Activated T-helper 1 cell treated with anti-CD3 and anti-CD28 coated beads, Interleukin-12 subunit alpha, Interleukin-12 subunit beta, Interleukin-2, Interleukin-4 antibody, amounts not matched to agents 30 ng/mL and 10 ng/mL and 1 ng/mL, durations not matched to agents 14 hours and 24 hours and 36 hours (primary cell): ENCODE results near the gene NIM1K. TPM values are rescaled to one million over a fixed set of nuclear protein-coding genes. Genes with fewer than 3 reads are reported as not detected.
"Not testable (repeated sequence)": the region's sequence is repeated elsewhere in the genome, so short reads cannot be mapped to it uniquely, and the experiment has no call there.

Experiments
- DNase-seq: peaks from one replicate; pipeline ENCODE4 v3.0.0; 2021; ENCODE audit warnings: low spot score
- H3K27ac Mint-ChIP-seq: one replicate; pipeline ENCODE4 v1.8.0; 2021; ENCODE audit warnings: mild to moderate bottlenecking, mixed read lengths
- H3K27me3 Mint-ChIP-seq: one replicate; pipeline ENCODE4 v1.8.0; 2022; ENCODE audit warnings: mild to moderate bottlenecking, moderate library complexity, mixed read lengths; ENCODE audit not compliant: insufficient read depth
- H3K36me3 Mint-ChIP-seq: one replicate; pipeline ENCODE4 v1.8.0; 2021; ENCODE audit warnings: low read depth, mixed read lengths
- H3K4me1 Mint-ChIP-seq: one replicate; pipeline ENCODE4 v1.8.0; 2021; ENCODE audit warnings: low read depth, mixed read lengths
- H3K4me3 Mint-ChIP-seq: one replicate; pipeline ENCODE4 v1.8.0; 2021; ENCODE audit warnings: mild to moderate bottlenecking, moderate library complexity, mixed read lengths
- H3K9me3 Mint-ChIP-seq: one replicate; pipeline ENCODE4 v1.8.0; 2021; ENCODE audit warnings: mixed read lengths
- intact Hi-C: fragments of 100-400 bp; cut with micrococcal nuclease; formaldehyde crosslinking; loops from one replicate; pipeline ENCODE4 v1.15.1; 2024
- total RNA-seq: library from RNA; stranded (reverse); gene quantifications from 2 replicates; pipeline ENCODE4 v1.2.3, GENCODE V29; 2022

Gene NIM1K
- total RNA-seq, 1 donor from 2014 or later, result 0.67 TPM

- Mint-ChIP-seq H3K27me3 (no peaks in the 10 kb centered on the region), H3K4me3 (peak overlapping the region; percentile 59), H3K4me1 (peaks cover 65% of the 10 kb centered on the region), H3K27ac (peak overlapping the region; percentile 91), H3K36me3 (peaks cover 58% of the 10 kb centered on the region), H3K9me3 (no peaks in the 10 kb centered on the region)
- intact Hi-C loops, result no loop called here
- DNase-seq, result no peak
Observed at GRCh38 chr5:43303242-43303641, 111.2 kb downstream of the NIM1K start.

GRCh38 chr5:43304525-43304924, 112.5 kb downstream of the NIM1K start:
- H3K27me3 Mint-ChIP-seq, result no peaks in the 10 kb centered on the region
- H3K4me3 Mint-ChIP-seq, result peak overlapping the region; percentile 59
- peak overlapping the region; percentile 91 for H3K27ac Mint-ChIP-seq
- no peaks in the 10 kb centered on the region for H3K9me3 Mint-ChIP-seq
- intact Hi-C loops, result loop anchor here (1.0 to 2.0 kb wide), 8 partner anchors 9 to 238 kb away; partner anchors contain the start of genes C5orf34 and HMGCS1
- H3K36me3 Mint-ChIP-seq, result peaks cover 60% of the 10 kb centered on the region
- DNase-seq, result no peak
- peaks cover 77% of the 10 kb centered on the region for H3K4me1 Mint-ChIP-seq

GRCh38 chr5:43305948-43306565, 114.0 kb downstream of the NIM1K start:
- intact Hi-C loops, result loop anchor here (1.0 to 2.0 kb wide), 7 partner anchors 71 to 239 kb away; partner anchors contain the start of gene C5orf34
- Mint-ChIP-seq H3K4me1 (peaks cover 87% of the 10 kb centered on the region), H3K9me3 (no peaks in the 10 kb centered on the region), H3K4me3 (peak overlapping the region; percentile 33), H3K27ac (peak overlapping the region; percentile 61), H3K27me3 (no peaks in the 10 kb centered on the region), H3K36me3 (peaks cover 59% of the 10 kb centered on the region)
- no peak for DNase-seq

GRCh38 chr5:43306954-43307353, 114.9 kb downstream of the NIM1K start:
- not testable (repeated sequence) for H3K27me3 Mint-ChIP-seq, DNase-seq, H3K9me3 Mint-ChIP-seq
- Mint-ChIP-seq H3K4me3 (peak overlapping the region; percentile 22), H3K27ac (peak overlapping the region; percentile 61), H3K36me3 (peaks cover 57% of the 10 kb centered on the region), H3K4me1 (peaks cover 87% of the 10 kb centered on the region)
- intact Hi-C loops, result loop anchor here (1.0 kb wide), 3 partner anchors 82 to 233 kb away; no protein-coding TSS in a partner anchor

- intact Hi-C loops, result no loop called here
- Mint-ChIP-seq H3K4me1 (peaks cover 80% of the 10 kb centered on the region), H3K27ac (peak overlapping the region; percentile 77), H3K36me3 (peaks cover 51% of the 10 kb centered on the region), H3K27me3 (no peaks in the 10 kb centered on the region), H3K4me3 (peak overlapping the region; percentile 63), H3K9me3 (peaks cover 4% of the 10 kb centered on the region)
- DNase-seq, result no peak
Observed at GRCh38 chr5:43309122-43309521, 117.1 kb downstream of the NIM1K start.

- H3K4me1 Mint-ChIP-seq, result peaks cover 80% of the 10 kb centered on the region
- no peak for DNase-seq
- peaks cover 7% of the 10 kb centered on the region for H3K9me3 Mint-ChIP-seq
- H3K36me3 Mint-ChIP-seq, result peaks cover 48% of the 10 kb centered on the region
- H3K4me3 Mint-ChIP-seq, result peak overlapping the region; percentile 63
- peak overlapping the region; percentile 77 for H3K27ac Mint-ChIP-seq
- intact Hi-C loops, result loop anchor here (5.0 to 10.0 kb wide), 3 partner anchors 402 to 1435 kb away; partner anchors contain the start of genes OXCT1 and RIMOC1
- H3K27me3 Mint-ChIP-seq, result no peaks in the 10 kb centered on the region
Observed at GRCh38 chr5:43309637-43310036, 117.6 kb downstream of the NIM1K start.

GRCh38 chr5:43312076-43312661, 120.1 kb downstream of the NIM1K start:
- Mint-ChIP-seq H3K27ac (peak overlapping the region; percentile 98), H3K4me1 (peaks cover 81% of the 10 kb centered on the region), H3K4me3 (peak overlapping the region; percentile 93), H3K36me3 (peaks cover 37% of the 10 kb centered on the region), H3K9me3 (peaks cover 10% of the 10 kb centered on the region), H3K27me3 (no peaks in the 10 kb centered on the region)
- no peak for DNase-seq
- intact Hi-C loops, result loop anchor here (2.0 to 10.0 kb wide), 4 partner anchors 319 to 1437 kb away; partner anchors contain the start of genes OXCT1 and RIMOC1

GRCh38 chr5:43312699-43313034, 120.6 kb downstream of the NIM1K start:
- no peaks in the 10 kb centered on the region for H3K27me3 Mint-ChIP-seq
- intact Hi-C loops, result loop anchor here (1.0 to 10.0 kb wide), 11 partner anchors 8 to 1438 kb away; partner anchors contain the start of genes C5orf34, OXCT1 and RIMOC1
- H3K9me3 Mint-ChIP-seq, result peaks cover 10% of the 10 kb centered on the region
- H3K36me3 Mint-ChIP-seq, result peaks cover 36% of the 10 kb centered on the region
- no peak for DNase-seq
- H3K4me1 Mint-ChIP-seq, result peaks cover 78% of the 10 kb centered on the region
- peak overlapping the region; percentile 98 for H3K27ac Mint-ChIP-seq
- H3K4me3 Mint-ChIP-seq, result peak overlapping the region; percentile 93

- Mint-ChIP-seq H3K4me3 (peak within 1 kb of the TSS; percentile 93), H3K9me3 (peaks cover 10% of the 10 kb centered on the region), H3K27ac (peak within 1 kb of the TSS; percentile 98), H3K27me3 (no peaks in the 10 kb centered on the region), H3K36me3 (peaks cover 33% of the 10 kb centered on the region), H3K4me1 (peaks cover 73% of the 10 kb centered on the region)
- intact Hi-C loops, result loop anchor here (1.0 to 10.0 kb wide), 11 partner anchors 9 to 1438 kb away; partner anchors contain the start of genes C5orf34, OXCT1 and RIMOC1
- peak; percentile 99 for DNase-seq
Observed at GRCh38 chr5:43313035-43313853, 121.2 kb downstream of the NIM1K start, which contains the start of gene HMGCS1. Gene HMGCS1 (minus strand): TSS chr5:43313412. CDS start chr5:43298965, 14,447 bp downstream.

- peak overlapping the region; percentile 98 for H3K27ac Mint-ChIP-seq
- DNase-seq, result no peak
- no peaks in the 10 kb centered on the region for H3K27me3 Mint-ChIP-seq
- H3K4me3 Mint-ChIP-seq, result peak overlapping the region; percentile 93
- intact Hi-C loops, result loop anchor here (1.0 to 10.0 kb wide), 16 partner anchors 10 to 1565 kb away; partner anchors contain the start of genes C5orf34, NNT, OXCT1 and RIMOC1
- peaks cover 10% of the 10 kb centered on the region for H3K9me3 Mint-ChIP-seq
- peaks cover 31% of the 10 kb centered on the region for H3K36me3 Mint-ChIP-seq
- peaks cover 66% of the 10 kb centered on the region for H3K4me1 Mint-ChIP-seq
Observed at GRCh38 chr5:43313854-43314457, 121.9 kb downstream of the NIM1K start.

GRCh38 chr5:43314724-43315123, 122.7 kb downstream of the NIM1K start:
- peak overlapping the region; percentile 98 for H3K27ac Mint-ChIP-seq
- intact Hi-C loops, result loop anchor here (1.0 to 10.0 kb wide), 10 partner anchors 22 to 1566 kb away; partner anchors contain the start of genes NNT, OXCT1 and RIMOC1
- H3K27me3 Mint-ChIP-seq, result no peaks in the 10 kb centered on the region
- peaks cover 58% of the 10 kb centered on the region for H3K4me1 Mint-ChIP-seq
- peaks cover 10% of the 10 kb centered on the region for H3K9me3 Mint-ChIP-seq
- DNase-seq, result no peak
- H3K4me3 Mint-ChIP-seq, result peak overlapping the region; percentile 65
- H3K36me3 Mint-ChIP-seq, result peaks cover 24% of the 10 kb centered on the region

- Mint-ChIP-seq H3K36me3 (peaks cover 24% of the 10 kb centered on the region), H3K27me3 (no peaks in the 10 kb centered on the region), H3K4me3 (peak overlapping the region; percentile 57), H3K4me1 (peaks cover 52% of the 10 kb centered on the region), H3K27ac (peak overlapping the region; percentile 98), H3K9me3 (peaks cover 10% of the 10 kb centered on the region)
- intact Hi-C loops, result loop anchor here (1.0 to 10.0 kb wide), 8 partner anchors 21 to 1566 kb away; partner anchors contain the start of genes NNT and OXCT1
- DNase-seq, result peak; percentile 25
Observed at GRCh38 chr5:43315263-43315662, 123.2 kb downstream of the NIM1K start.
